ENCODE measurements around the gene PCA3. TPM values are rescaled to one million over a fixed set of nuclear protein-coding genes. Genes with fewer than 3 reads are reported as not detected.

The PCA3 gene
- total RNA-seq, result not detected in 2 replicates

GRCh38 chr9:76764138-76764537 lies at the start of gene PCA3:
Gene PCA3, plus strand, starts transcription at chr9:76764438.

Other genes with a start within 250 kb of the PCA3 start
- 0.16 and 0.19 TPM in 2 replicates for gene PRUNE2, start 141.7 kb downstream of the PCA3 start, total RNA-seq

All from hair follicular keratinocyte (primary cell).